MM.1S (cell line): ENCODE data around the gene KDF1.

ENCODE experiments used
- DNase-seq: peaks from one replicate; pipeline ENCODE4 v3.0.0-alpha.2; 2015
- H2AFZ ChIP-seq: fragments of 300-600 bp; sonication (generic); 2 replicates; pipeline ENCODE4 v1.6.0; 2016; ENCODE audit warnings: antibody characterized with exemption, low read length
- H3F3A ChIP-seq: fragments of 300-600 bp; sonication (generic); 2 replicates; pipeline ENCODE4 v1.6.1; 2016; ENCODE audit warnings: mild to moderate bottlenecking, antibody characterized with exemption, low read length, moderate library complexity, mixed read lengths; ENCODE audit not compliant: insufficient read depth
- H3K27ac ChIP-seq: fragments of 300-600 bp; sonication (generic); 2 replicates; pipeline ENCODE4 v1.5.1; 2016; ENCODE audit warnings: mild to moderate bottlenecking, low read length
- H3K27me3 ChIP-seq: fragments of 300-600 bp; sonication (generic); replicated peaks from 2 replicates; pipeline ENCODE4 v1.6.0; 2016; ENCODE audit warnings: low read length; ENCODE audit not compliant: insufficient read depth
- H3K36me3 ChIP-seq: fragments of 300-600 bp; sonication (generic); replicated peaks from 2 replicates; pipeline ENCODE4 v1.6.1; 2016; ENCODE audit warnings: mild to moderate bottlenecking, low read length, mixed read lengths; ENCODE audit not compliant: insufficient read depth
- H3K4me1 ChIP-seq: fragments of 300-600 bp; sonication (generic); 2 replicates; pipeline ENCODE4 v1.6.1; 2016; ENCODE audit warnings: low read length, mixed read lengths
- H3K4me2 ChIP-seq: fragments of 300-600 bp; sonication (generic); 2 replicates; pipeline ENCODE4 v1.6.0; 2016; ENCODE audit warnings: low read depth, low read length
- H3K4me3 ChIP-seq: fragments of 300-600 bp; sonication (generic); 2 replicates; pipeline ENCODE4 v1.5.1; 2016; ENCODE audit warnings: low read length, mixed read lengths
- H3K79me2 ChIP-seq: fragments of 300-600 bp; sonication (generic); 2 replicates; pipeline ENCODE4 v1.6.1; 2016; ENCODE audit warnings: mixed run types, low read length, mixed read lengths
- H3K9ac ChIP-seq: fragments of 300-600 bp; sonication (generic); 2 replicates; pipeline ENCODE4 v1.6.1; 2016; ENCODE audit warnings: low read length, mixed read lengths
- H3K9me2 ChIP-seq: fragments of 300-600 bp; sonication (generic); replicated peaks from 2 replicates; pipeline ENCODE4 v1.6.1; 2016; ENCODE audit warnings: mild to moderate bottlenecking, low read length, mixed read lengths; ENCODE audit not compliant: insufficient read depth
- H3K9me3 ChIP-seq: fragments of 300-600 bp; sonication (generic); replicated peaks from 2 replicates; pipeline ENCODE4 v1.6.1; 2016; ENCODE audit warnings: mild to moderate bottlenecking, low read length, mixed read lengths; ENCODE audit not compliant: insufficient read depth
- H4K20me1 ChIP-seq: fragments of 300-600 bp; sonication (generic); 2 replicates; pipeline ENCODE4 v1.6.1; 2016; ENCODE audit warnings: mild to moderate bottlenecking, low read length, moderate library complexity, mixed read lengths; ENCODE audit not compliant: insufficient read depth
- CTCF ChIP-seq: fragments of 300-600 bp; sonication (generic); IDR thresholded peaks from 2 replicates; pipeline ENCODE4 v1.5.1; 2016; ENCODE audit warnings: antibody characterized with exemption, low read length, mixed read lengths
- EZH2 ChIP-seq: fragments of 300-600 bp; sonication (generic); optimal IDR thresholded peaks from 2 replicates; pipeline ENCODE3; 2017; ENCODE audit warnings: low read depth, mild to moderate bottlenecking, antibody characterized with exemption, low read length, mixed read lengths
- EZH2phosphoT487 ChIP-seq: fragments of 300-600 bp; sonication (generic); IDR thresholded peaks from 2 replicates; pipeline ENCODE4 v1.6.1; 2018; ENCODE audit warnings: antibody characterized with exemption, low read length

KDF1 gene

DNA sequence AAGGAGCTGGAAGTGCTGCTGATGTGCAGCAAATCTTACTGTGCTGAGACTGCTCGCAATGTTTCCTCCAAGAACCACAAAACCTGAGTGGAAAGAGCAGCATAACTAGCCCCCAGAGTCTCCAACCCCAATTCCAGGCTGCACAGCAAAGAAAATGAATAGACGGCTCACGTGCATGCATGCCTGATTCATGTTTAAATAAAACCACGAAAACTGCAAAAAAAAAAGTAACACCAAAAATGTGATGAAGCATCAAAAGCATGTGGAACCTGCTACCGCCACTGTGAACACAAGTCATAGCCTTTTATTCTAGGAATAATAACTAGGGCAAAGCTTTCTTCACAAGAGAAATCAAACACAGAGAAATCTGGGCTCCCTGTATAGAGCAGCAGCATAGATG, 23.6 kb upstream of the KDF1 start:
- H3K36me3 ChIP-seq, result no peaks in the 10 kb centered on the region
- H2AFZ ChIP-seq, result no peak overlapping the region
- peaks cover 9% of the 10 kb centered on the region for H3K4me1 ChIP-seq
- no peak overlapping the region for H3K9ac ChIP-seq
- H3K9me3 ChIP-seq, result no peaks in the 10 kb centered on the region
- no peak overlapping the region for H3K4me3 ChIP-seq
- H4K20me1 ChIP-seq, result no peaks in the 10 kb centered on the region
- TF ChIP-seq CTCF (no peak), EZH2 (no peak), EZH2phosphoT487 (no peak)
- no peak for DNase-seq
- H3K27me3 ChIP-seq, result no peaks in the 10 kb centered on the region
- no peak overlapping the region for H3K4me2 ChIP-seq
- no peak overlapping the region for H3K27ac ChIP-seq
- 0 out of 2 replicates have a peak, but pooled peaks cover 4% of the 10 kb centered on the region for H3F3A ChIP-seq
- H3K9me2 ChIP-seq, result no peaks in the 10 kb centered on the region
- H3K79me2 ChIP-seq, result no peaks in the 10 kb centered on the region

- Histone ChIP-seq H3K27ac (no peak overlapping the region), H4K20me1 (no peaks in the 10 kb centered on the region), H3K9me2 (no peaks in the 10 kb centered on the region), H2AFZ (no peak overlapping the region), H3K36me3 (no peaks in the 10 kb centered on the region), H3K79me2 (no peaks in the 10 kb centered on the region), H3K9ac (no peak overlapping the region), H3K4me1 (no peaks in the 10 kb centered on the region), H3K4me2 (no peak overlapping the region), H3F3A (no peaks in the 10 kb centered on the region), H3K4me3 (no peak overlapping the region), H3K9me3 (no peaks in the 10 kb centered on the region), H3K27me3 (no peaks in the 10 kb centered on the region)
- no peak for DNase-seq
- TF ChIP-seq EZH2, result no peak
- no peak for TF ChIP-seq CTCF
- no peak for TF ChIP-seq EZH2phosphoT487
Measured at GRCh38 chr1:26981146-26981846, 21.0 kb upstream of the KDF1 start.

GRCh38 chr1:26978901-26979300, 18.6 kb upstream of the KDF1 start:
- H3K27ac ChIP-seq, result no peak overlapping the region
- no peaks in the 10 kb centered on the region for H3K9me3 ChIP-seq
- no peaks in the 10 kb centered on the region for H4K20me1 ChIP-seq
- no peak for DNase-seq
- no peak for TF ChIP-seq EZH2
- no peak for TF ChIP-seq CTCF
- TF ChIP-seq EZH2phosphoT487, result no peak
- no peak overlapping the region for H3K4me3 ChIP-seq
- H3K9ac ChIP-seq, result no peak overlapping the region
- H3K36me3 ChIP-seq, result no peaks in the 10 kb centered on the region
- no peaks in the 10 kb centered on the region for H3K9me2 ChIP-seq
- H3K4me1 ChIP-seq, result no peaks in the 10 kb centered on the region
- H3K79me2 ChIP-seq, result no peaks in the 10 kb centered on the region
- no peak overlapping the region for H3K4me2 ChIP-seq
- H2AFZ ChIP-seq, result no peak overlapping the region
- H3K27me3 ChIP-seq, result no peaks in the 10 kb centered on the region
- H3F3A ChIP-seq, result no peaks in the 10 kb centered on the region
